Stomach (tissue), 4 donors: ENCODE measurements around the gene DHX29.

Experiments
- POLR2AphosphoS5 ChIP-seq, 3 donors: sonication (generic); formaldehyde crosslinking; IDR thresholded peaks; one replicate each; pipeline ENCODE4 v1.6.1; 2016; ENCODE audit warnings: antibody characterized with exemption in 3 of 3
- TF ChIP-seq, protein P1 (sequence below), 7 experiments: fragments of 450-650 bp in 4 of 7; fragments of 200-600 bp in 3 of 7; sonication (generic) in 3 of 7; IDR thresholded peaks; one replicate each; pipeline ENCODE4 v1.5.1; 2016 to 2019; ENCODE audit warnings: antibody characterized with exemption in 7 of 7, control low read depth in 2 of 7, mild to moderate bottlenecking in 1 of 7

DNA sequence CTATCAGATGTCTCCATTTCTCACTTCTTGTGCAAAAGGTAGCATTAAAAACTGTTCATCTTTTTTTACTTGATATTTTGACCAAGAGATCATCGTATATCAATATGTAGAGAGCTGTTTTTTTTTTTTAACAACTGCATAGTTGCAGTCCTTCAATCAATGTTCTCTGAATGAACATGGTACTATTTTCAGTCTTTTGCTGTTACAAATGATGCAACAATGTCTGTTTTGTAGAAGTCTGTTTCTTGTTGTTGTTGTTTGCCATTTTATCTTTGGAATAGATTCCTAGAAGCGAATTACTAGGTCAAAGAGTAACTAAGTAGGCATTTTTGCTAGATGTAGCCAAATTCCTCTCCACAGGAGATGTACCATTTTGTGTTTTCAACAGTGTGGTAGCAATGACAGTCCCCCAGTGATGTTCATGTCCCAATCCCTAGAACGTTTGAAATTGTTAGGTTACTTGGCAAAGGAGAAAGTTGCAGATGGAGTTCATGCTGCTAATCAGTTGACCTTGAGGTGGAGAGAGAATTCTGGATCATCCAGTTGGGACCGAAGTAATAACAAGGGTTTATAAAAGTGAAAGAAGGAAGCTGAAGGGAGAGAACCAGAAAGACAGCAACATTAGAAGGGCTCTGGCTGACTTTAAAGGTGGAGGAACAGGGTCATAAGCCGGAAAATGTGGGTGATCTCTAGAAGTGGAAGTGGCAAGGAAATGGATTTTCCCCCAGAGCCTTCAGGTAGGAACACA lies 6.5 kb upstream of the DHX29 start:
- TF ChIP-seq, protein P1, sequence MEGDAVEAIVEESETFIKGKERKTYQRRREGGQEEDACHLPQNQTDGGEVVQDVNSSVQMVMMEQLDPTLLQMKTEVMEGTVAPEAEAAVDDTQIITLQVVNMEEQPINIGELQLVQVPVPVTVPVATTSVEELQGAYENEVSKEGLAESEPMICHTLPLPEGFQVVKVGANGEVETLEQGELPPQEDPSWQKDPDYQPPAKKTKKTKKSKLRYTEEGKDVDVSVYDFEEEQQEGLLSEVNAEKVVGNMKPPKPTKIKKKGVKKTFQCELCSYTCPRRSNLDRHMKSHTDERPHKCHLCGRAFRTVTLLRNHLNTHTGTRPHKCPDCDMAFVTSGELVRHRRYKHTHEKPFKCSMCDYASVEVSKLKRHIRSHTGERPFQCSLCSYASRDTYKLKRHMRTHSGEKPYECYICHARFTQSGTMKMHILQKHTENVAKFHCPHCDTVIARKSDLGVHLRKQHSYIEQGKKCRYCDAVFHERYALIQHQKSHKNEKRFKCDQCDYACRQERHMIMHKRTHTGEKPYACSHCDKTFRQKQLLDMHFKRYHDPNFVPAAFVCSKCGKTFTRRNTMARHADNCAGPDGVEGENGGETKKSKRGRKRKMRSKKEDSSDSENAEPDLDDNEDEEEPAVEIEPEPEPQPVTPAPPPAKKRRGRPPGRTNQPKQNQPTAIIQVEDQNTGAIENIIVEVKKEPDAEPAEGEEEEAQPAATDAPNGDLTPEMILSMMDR (IDR thresholded peaks at IDR 0.05) = no peak
- TF ChIP-seq POLR2AphosphoS5 (IDR thresholded peaks at IDR 0.05) = no peak
